NCI-H1417 (cell line): ENCODE measurements around the gene EDIL3.

Experiments
- DNase-seq, 3 experiments: peaks; one replicate each; lab custom pipeline; 2025; lab: John Stamatoyannopoulos, UW

EDIL3 gene

GRCh38 chr5:83964271-83964670, 420.4 kb downstream of the EDIL3 start:
- no peak for DNase-seq

- DNase-seq = peak; percentile 6 to 88 (median 70)
These were observed 427.5 kb downstream of the EDIL3 start for GRCh38 chr5:83957188-83957587.

GRCh38 chr5:83956386-83956785, 428.3 kb downstream of the EDIL3 start:
- peak in 1 of 3 experiments; percentile 10 for DNase-seq

- DNase-seq = peak in 1 of 3 experiments; percentile 23
These were observed 428.8 kb downstream of the EDIL3 start for GRCh38 chr5:83955916-83956315.

- DNase-seq = no peak
These were observed 436.9 kb downstream of the EDIL3 start for GRCh38 chr5:83947763-83948162.

- DNase-seq = no peak
These were observed 438.2 kb downstream of the EDIL3 start for GRCh38 chr5:83946516-83946915.

GRCh38 chr5:83942155-83942554, 442.5 kb downstream of the EDIL3 start:
- DNase-seq = no peak

- no peak for DNase-seq
These were observed 446.8 kb downstream of the EDIL3 start for GRCh38 chr5:83937837-83938236.

GRCh38 chr5:83931969-83932368, 452.7 kb downstream of the EDIL3 start:
- DNase-seq = peak in 1 of 3 experiments; percentile 20

- DNase-seq = peak; percentile 35 to 74 (median 67)
These were observed 457.4 kb downstream of the EDIL3 start for GRCh38 chr5:83927140-83927733.

- DNase-seq = no peak
These were observed 458.7 kb downstream of the EDIL3 start for GRCh38 chr5:83925955-83926337.

GRCh38 chr5:83925321-83925954, 459.2 kb downstream of the EDIL3 start:
- no peak for DNase-seq

GRCh38 chr5:83924891-83925290, 459.8 kb downstream of the EDIL3 start:
- no peak for DNase-seq

GRCh38 chr5:83924171-83924570, 460.5 kb downstream of the EDIL3 start:
- DNase-seq = no peak

GRCh38 chr5:83922699-83923098, 462.0 kb downstream of the EDIL3 start:
- DNase-seq = peak in 2 of 3 experiments; percentile 29 to 68

GRCh38 chr5:83921666-83922193, 462.9 kb downstream of the EDIL3 start:
- no peak for DNase-seq

- DNase-seq = no peak
These were observed 465.3 kb downstream of the EDIL3 start for GRCh38 chr5:83919071-83920041.

GRCh38 chr5:83917261-83917908, 467.3 kb downstream of the EDIL3 start:
- peak in 1 of 3 experiments; percentile 11 for DNase-seq

- DNase-seq = no peak
These were observed 469.8 kb downstream of the EDIL3 start for GRCh38 chr5:83914662-83915418.

- DNase-seq = no peak
These were observed 470.5 kb downstream of the EDIL3 start for GRCh38 chr5:83914199-83914598.

GRCh38 chr5:83913593-83913992, 471.1 kb downstream of the EDIL3 start:
- no peak for DNase-seq
